Esophagus muscularis mucosa (tissue), 3 donors: ENCODE measurements around the gene MTFMT.

ENCODE experiments used
- EP300 ChIP-seq: sonication (generic); formaldehyde crosslinking; IDR thresholded peaks from one replicate; pipeline ENCODE4 v1.6.1; 2017; ENCODE audit warnings: antibody characterized with exemption
- TF ChIP-seq, protein P1 (sequence below), 3 experiments: fragments of 200-600 bp in 2 of 3; fragments of 450-650 bp in 1 of 3; sonication (generic) in 2 of 3; IDR thresholded peaks; one replicate each; pipeline ENCODE4 v1.5.1; 2017 to 2019; ENCODE audit warnings: antibody characterized with exemption in 3 of 3, mild to moderate bottlenecking in 2 of 3, moderate library complexity in 1 of 3

DNA sequence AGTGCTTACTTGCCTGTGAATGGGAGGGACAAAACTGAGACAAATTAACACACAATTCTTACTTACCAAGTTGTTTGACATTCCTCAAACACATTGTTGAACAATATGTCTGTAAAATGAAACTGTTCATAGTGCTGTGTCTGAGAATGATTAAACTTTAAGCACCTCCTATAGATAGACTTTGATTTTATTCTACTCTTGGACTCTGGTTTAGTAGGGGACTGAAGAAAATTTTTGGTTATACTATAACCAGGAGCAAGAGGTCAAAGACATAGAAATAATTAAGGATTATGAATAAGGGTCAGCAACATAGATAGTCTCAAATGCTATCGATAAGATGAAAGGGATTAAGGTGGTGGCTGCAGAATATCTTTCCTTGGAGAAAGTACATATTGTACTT lies 7.9 kb upstream of the MTFMT start:
- TF ChIP-seq, protein P1, sequence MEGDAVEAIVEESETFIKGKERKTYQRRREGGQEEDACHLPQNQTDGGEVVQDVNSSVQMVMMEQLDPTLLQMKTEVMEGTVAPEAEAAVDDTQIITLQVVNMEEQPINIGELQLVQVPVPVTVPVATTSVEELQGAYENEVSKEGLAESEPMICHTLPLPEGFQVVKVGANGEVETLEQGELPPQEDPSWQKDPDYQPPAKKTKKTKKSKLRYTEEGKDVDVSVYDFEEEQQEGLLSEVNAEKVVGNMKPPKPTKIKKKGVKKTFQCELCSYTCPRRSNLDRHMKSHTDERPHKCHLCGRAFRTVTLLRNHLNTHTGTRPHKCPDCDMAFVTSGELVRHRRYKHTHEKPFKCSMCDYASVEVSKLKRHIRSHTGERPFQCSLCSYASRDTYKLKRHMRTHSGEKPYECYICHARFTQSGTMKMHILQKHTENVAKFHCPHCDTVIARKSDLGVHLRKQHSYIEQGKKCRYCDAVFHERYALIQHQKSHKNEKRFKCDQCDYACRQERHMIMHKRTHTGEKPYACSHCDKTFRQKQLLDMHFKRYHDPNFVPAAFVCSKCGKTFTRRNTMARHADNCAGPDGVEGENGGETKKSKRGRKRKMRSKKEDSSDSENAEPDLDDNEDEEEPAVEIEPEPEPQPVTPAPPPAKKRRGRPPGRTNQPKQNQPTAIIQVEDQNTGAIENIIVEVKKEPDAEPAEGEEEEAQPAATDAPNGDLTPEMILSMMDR (IDR thresholded peaks at IDR 0.05), result no peak
- TF ChIP-seq EP300, result no peak
